GM19397 (cell line): ENCODE data around the gene MALRD1.

ENCODE experiments used
- ATAC-seq: cut with Tn5 transposase; IDR thresholded peaks from one replicate; pipeline ENCODE4 v1.9.1; 2021; ENCODE audit warnings: mild to moderate bottlenecking, moderate library complexity; ENCODE audit not compliant: unreplicated experiment

The MALRD1 gene

GRCh38 chr10:19107406-19107805 lies 58.8 kb downstream of the MALRD1 start:
- no peak for ATAC-seq

- no peak for ATAC-seq
These were observed 63.1 kb downstream of the MALRD1 start for GRCh38 chr10:19111501-19112267.

- ATAC-seq, result no peak
These were observed 68.8 kb downstream of the MALRD1 start for GRCh38 chr10:19117438-19117837.

- ATAC-seq, result no peak
These were observed 70.6 kb downstream of the MALRD1 start for GRCh38 chr10:19119191-19119590.

GRCh38 chr10:19120381-19120908 lies 71.8 kb downstream of the MALRD1 start:
- no peak for ATAC-seq

GRCh38 chr10:19133992-19134391 lies 85.4 kb downstream of the MALRD1 start:
- ATAC-seq, result no peak

- no peak for ATAC-seq
These were observed 94.4 kb downstream of the MALRD1 start for GRCh38 chr10:19142967-19143366.

- no peak for ATAC-seq
These were observed 95.6 kb downstream of the MALRD1 start for GRCh38 chr10:19144206-19144605.

GRCh38 chr10:19154375-19154774 lies 105.8 kb downstream of the MALRD1 start:
- ATAC-seq, result no peak

- ATAC-seq, result no peak
These were observed 109.8 kb downstream of the MALRD1 start for GRCh38 chr10:19158358-19158757.

GRCh38 chr10:19158870-19159269 lies 110.3 kb downstream of the MALRD1 start:
- ATAC-seq, result no peak

- no peak for ATAC-seq
These were observed 115.9 kb downstream of the MALRD1 start for GRCh38 chr10:19164461-19164860.

GRCh38 chr10:19168584-19168983 lies 120.0 kb downstream of the MALRD1 start:
- no peak for ATAC-seq

- ATAC-seq, result no peak
These were observed 120.4 kb downstream of the MALRD1 start for GRCh38 chr10:19169041-19169440.

GRCh38 chr10:19169684-19170083 lies 121.1 kb downstream of the MALRD1 start:
- no peak for ATAC-seq

GRCh38 chr10:19178675-19179074 lies 130.1 kb downstream of the MALRD1 start:
- ATAC-seq, result no peak

GRCh38 chr10:19184891-19185290 lies 136.3 kb downstream of the MALRD1 start:
- no peak for ATAC-seq

- ATAC-seq, result no peak
These were observed 146.3 kb downstream of the MALRD1 start for GRCh38 chr10:19194866-19195265.

- ATAC-seq, result no peak
These were observed 147.1 kb downstream of the MALRD1 start for GRCh38 chr10:19195698-19196097.

- no peak for ATAC-seq
These were observed 151.6 kb downstream of the MALRD1 start for GRCh38 chr10:19200211-19200610.

- no peak for ATAC-seq
These were observed 155.8 kb downstream of the MALRD1 start for GRCh38 chr10:19204246-19204917.

GRCh38 chr10:19209319-19209718 lies 160.7 kb downstream of the MALRD1 start:
- ATAC-seq, result no peak
